PFSK-1 (cell line): Measurements from ENCODE around the gene FLOT1.

ENCODE experiments used
- FOXP2 ChIP-seq: optimal IDR thresholded peaks from 2 replicates; pipeline ENCODE3; 2011; ENCODE audit warnings: borderline replicate concordance, control low read depth, inconsistent platforms; ENCODE audit not compliant: insufficient read depth; ENCODE audit errors: extremely low read length, extremely low read depth
- POLR2AphosphoS5 ChIP-seq: IDR thresholded peaks from 2 replicates; pipeline ENCODE4 v1.6.1; 2012; ENCODE audit warnings: low read depth, mild to moderate bottlenecking, control low read depth, low read length, moderate library complexity
- REST ChIP-seq, 2 experiments: IDR thresholded peaks; 2 replicates each; pipeline versions ENCODE4 v1.6.1 to v1.8.0; 2011 to 2012; ENCODE audit warnings: low read depth in 2 of 2, low read length in 2 of 2, control low read depth in 1 of 2, inconsistent platforms in 1 of 2, mild to moderate bottlenecking in 1 of 2, moderate library complexity in 1 of 2; ENCODE audit not compliant: insufficient read depth in 1 of 2
- SIN3A ChIP-seq: IDR thresholded peaks from 2 replicates; pipeline ENCODE4 v1.6.1; 2012; ENCODE audit warnings: mild to moderate bottlenecking, low read length, moderate library complexity, borderline replicate concordance; ENCODE audit not compliant: insufficient read depth
- TAF1 ChIP-seq: IDR thresholded peaks from 2 replicates; pipeline ENCODE4 v1.6.1; 2012; ENCODE audit warnings: low read length, control low read depth, borderline replicate concordance; ENCODE audit not compliant: insufficient read depth

FLOT1 gene

DNA sequence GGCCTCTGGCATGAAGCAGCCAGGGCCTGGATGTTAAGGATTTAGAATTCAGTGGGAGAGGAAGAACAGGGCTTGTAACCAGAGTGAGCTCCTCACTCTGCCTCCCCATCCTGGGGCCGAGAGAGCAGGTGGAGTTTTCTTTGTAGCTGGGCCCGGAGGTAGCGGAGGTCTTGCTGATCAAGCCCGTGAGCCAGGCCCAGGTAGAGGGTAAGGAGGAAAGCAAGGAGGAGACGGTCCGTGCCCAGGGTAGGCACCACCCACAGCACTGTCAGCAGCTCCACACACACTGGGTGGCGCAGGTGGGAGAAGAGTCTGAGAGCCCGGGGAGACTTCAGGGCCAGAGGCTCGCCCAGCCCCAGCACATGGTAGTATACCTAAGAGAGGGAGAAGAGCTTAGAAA is 53.9 kb downstream of the FLOT1 start:
- TF ChIP-seq FOXP2 (no peak), TAF1 (no peak), SIN3A (no peak), REST (IDR thresholded peaks at IDR 0.05; ENCODE audit: insufficient read depth in 1 of 2, low read depth in 2 of 2, low read length in 2 of 2) (no peak), POLR2AphosphoS5 (no peak)

- TF ChIP-seq POLR2AphosphoS5, result no peak
- TF ChIP-seq REST (IDR thresholded peaks at IDR 0.05; ENCODE audit: insufficient read depth in 1 of 2, low read depth in 2 of 2, low read length in 2 of 2), result no peak
- no peak for TF ChIP-seq TAF1
- TF ChIP-seq FOXP2, result no peak
- TF ChIP-seq SIN3A, result no peak
Observed at GRCh38 chr6:30687659-30688431, 54.6 kb downstream of the FLOT1 start.

DNA sequence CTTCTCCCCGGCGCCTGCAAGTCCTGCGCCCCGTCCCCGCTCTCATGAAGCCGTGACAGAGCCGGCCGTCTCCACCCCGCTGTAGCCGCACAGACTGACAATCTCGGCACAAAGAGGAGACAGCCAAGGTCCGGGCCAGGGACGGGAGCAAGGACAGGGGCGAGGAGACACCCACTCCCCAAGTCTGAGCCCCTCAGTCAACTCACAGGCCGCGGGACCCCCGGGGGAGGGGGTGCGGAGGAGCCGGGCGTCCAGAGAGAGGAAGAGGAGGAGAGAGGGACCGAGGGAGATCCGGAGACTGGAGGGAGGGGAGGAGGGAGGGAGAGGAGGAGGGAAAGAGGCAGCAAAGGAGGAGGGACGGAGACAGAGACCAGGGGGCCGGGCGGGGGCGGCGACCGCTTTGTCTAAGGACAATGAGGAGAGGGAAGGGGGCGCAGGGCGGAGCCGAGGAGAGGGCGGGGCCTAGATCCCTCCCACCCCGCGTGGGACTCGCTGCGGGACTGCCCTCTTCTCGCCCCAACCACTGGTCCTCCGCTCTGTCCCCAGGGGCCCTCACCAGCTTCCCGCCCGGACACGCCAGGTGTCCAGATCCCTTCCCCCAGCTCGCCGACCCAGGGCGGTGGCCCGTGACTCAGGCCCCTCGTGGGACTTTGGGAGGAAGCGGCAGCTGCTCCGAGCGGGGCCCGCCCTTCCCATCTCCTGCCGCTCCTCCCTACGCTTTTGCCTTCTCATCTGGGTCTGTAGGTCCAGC is 55.4 kb downstream of the FLOT1 start:
- TF ChIP-seq REST (IDR thresholded peaks at IDR 0.05; ENCODE audit: insufficient read depth in 1 of 2, low read depth in 2 of 2, low read length in 2 of 2), result peak in 1 of 2 experiments; percentile 70; a peak in 2 of 4 replicates
- no peak for TF ChIP-seq TAF1
- TF ChIP-seq POLR2AphosphoS5, result peak; percentile 75; the same call in 1 of the 2 replicates
- peak; percentile 88; the same call in 1 of the 2 replicates for TF ChIP-seq SIN3A

- no peak for TF ChIP-seq FOXP2
- no peak for TF ChIP-seq REST (IDR thresholded peaks at IDR 0.05; ENCODE audit: insufficient read depth in 1 of 2, low read depth in 2 of 2, low read length in 2 of 2)
- peak; percentile 81; the same call in 1 of the 2 replicates for TF ChIP-seq TAF1
- TF ChIP-seq SIN3A, result peak; percentile 82; the same call in 1 of the 2 replicates
- peak; percentile 56; the same call in 1 of the 2 replicates for TF ChIP-seq POLR2AphosphoS5
Observed at GRCh38 chr6:30686009-30686907, 56.2 kb downstream of the FLOT1 start, which contains the start of gene PPP1R18. PPP1R18 (minus strand) TSS chr6:30686645; CDS start chr6:30686018, 627 bp downstream.
